ENCODE measurements around the gene ARL4C. TPM values are rescaled to one million over a fixed set of nuclear protein-coding genes. Genes with fewer than 3 reads are reported as not detected.
A peak's percentile ranks its signal among the peaks of the same experiment; 100 is the strongest.

The ARL4C gene
- total RNA-seq, 1 donor = 133 TPM

DNA sequence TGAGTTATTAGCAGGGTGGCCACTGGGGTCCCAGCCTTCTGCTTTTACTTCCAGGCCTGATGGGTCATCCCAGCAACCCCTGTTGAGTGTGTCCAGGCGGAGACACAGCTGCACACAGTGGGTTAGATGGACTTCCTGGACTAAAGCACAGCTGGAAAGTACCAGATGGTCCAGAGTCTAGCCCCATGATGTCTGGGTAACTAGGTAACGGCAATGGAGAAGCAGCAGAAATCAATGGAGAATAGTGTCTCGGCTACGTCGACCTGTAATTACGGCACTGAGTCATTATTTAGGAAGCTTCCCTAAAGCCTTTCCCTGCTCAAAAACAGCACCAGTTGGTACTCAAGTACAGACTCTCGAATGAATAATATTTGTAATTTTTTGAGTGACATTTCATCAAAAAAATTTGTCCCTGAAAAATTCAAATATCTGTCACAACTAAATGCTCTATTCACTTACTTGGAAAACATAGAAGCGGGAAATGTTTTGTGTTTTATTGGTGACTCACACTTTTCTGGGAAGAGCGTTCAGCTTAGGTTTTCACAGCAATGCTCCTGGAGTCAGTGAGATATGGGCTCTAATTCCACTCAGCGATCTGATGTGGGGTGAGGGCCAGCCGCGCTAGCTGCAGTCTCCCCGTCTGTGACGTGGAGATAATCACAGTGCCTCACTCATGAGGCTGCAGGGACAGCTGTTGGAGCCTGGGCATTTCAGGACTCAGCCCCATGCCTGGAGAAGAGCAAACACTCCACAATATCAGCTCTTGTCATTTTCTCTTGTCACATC, 16.2 kb upstream of the ARL4C start:
- TF ChIP-seq, protein P1, sequence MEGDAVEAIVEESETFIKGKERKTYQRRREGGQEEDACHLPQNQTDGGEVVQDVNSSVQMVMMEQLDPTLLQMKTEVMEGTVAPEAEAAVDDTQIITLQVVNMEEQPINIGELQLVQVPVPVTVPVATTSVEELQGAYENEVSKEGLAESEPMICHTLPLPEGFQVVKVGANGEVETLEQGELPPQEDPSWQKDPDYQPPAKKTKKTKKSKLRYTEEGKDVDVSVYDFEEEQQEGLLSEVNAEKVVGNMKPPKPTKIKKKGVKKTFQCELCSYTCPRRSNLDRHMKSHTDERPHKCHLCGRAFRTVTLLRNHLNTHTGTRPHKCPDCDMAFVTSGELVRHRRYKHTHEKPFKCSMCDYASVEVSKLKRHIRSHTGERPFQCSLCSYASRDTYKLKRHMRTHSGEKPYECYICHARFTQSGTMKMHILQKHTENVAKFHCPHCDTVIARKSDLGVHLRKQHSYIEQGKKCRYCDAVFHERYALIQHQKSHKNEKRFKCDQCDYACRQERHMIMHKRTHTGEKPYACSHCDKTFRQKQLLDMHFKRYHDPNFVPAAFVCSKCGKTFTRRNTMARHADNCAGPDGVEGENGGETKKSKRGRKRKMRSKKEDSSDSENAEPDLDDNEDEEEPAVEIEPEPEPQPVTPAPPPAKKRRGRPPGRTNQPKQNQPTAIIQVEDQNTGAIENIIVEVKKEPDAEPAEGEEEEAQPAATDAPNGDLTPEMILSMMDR (IDR thresholded peaks at IDR 0.05; ENCODE audit: extremely low read depth, low read depth, low read length) = no peak
- Histone ChIP-seq H3K27me3 (ENCODE audit: insufficient read depth, low read length) (peaks cover 13% of the 10 kb centered on the region), H3K79me2 (ENCODE audit: insufficient read depth, low read length) (no peaks in the 10 kb centered on the region), H3K4me3 (ENCODE audit: insufficient read depth, low read length) (no peak overlapping the region), H3K4me2 (ENCODE audit: insufficient read depth, low read length) (no peak overlapping the region), H4K20me1 (ENCODE audit: insufficient read depth, low read length) (no peaks in the 10 kb centered on the region), H3K9me3 (ENCODE audit: low read depth, low read length) (no peaks in the 10 kb centered on the region), H3K4me1 (ENCODE audit: insufficient read depth, low read length) (peaks cover 3% of the 10 kb centered on the region), H3K27ac (ENCODE audit: low read depth, low read length) (no peak overlapping the region), H3K36me3 (ENCODE audit: insufficient read depth, low read length) (no peaks in the 10 kb centered on the region), H2AFZ (ENCODE audit: low read length) (no peak overlapping the region)
- no peak for DNase-seq (ENCODE audit: insufficient read length, low spot score, missing footprints)

DNA sequence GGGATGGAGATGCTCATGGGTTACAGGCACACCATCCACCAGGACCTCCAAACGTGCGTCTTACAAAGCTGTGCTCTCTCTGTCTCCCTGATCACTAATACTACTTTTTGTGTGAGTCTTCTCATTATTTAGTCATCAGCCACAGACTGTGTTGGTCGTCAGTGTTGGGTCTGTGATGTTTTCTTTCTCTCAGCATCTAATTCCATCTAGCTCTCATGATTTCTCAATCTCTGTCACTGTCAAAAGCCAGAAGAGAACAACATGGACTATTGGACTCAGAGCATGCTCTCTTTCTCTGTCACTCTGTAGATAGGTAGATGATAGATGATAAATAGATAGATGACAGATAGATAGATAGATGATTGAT, 6.0 kb upstream of the ARL4C start:
- no peaks in the 10 kb centered on the region for H3K9me3 ChIP-seq (ENCODE audit: low read depth, low read length)
- H3K27ac ChIP-seq (ENCODE audit: low read depth, low read length) = no peak overlapping the region
- H3K27me3 ChIP-seq (ENCODE audit: insufficient read depth, low read length) = peaks cover under 1% of the 10 kb centered on the region
- H3K4me3 ChIP-seq (ENCODE audit: insufficient read depth, low read length) = no peak overlapping the region
- H3K79me2 ChIP-seq (ENCODE audit: insufficient read depth, low read length) = no peaks in the 10 kb centered on the region
- no peaks in the 10 kb centered on the region for H4K20me1 ChIP-seq (ENCODE audit: insufficient read depth, low read length)
- TF ChIP-seq, protein P1 (IDR thresholded peaks at IDR 0.05; ENCODE audit: extremely low read depth, low read depth, low read length) = no peak
- peak overlapping the region; percentile 1 for H2AFZ ChIP-seq (ENCODE audit: low read length)
- H3K4me2 ChIP-seq (ENCODE audit: insufficient read depth, low read length) = peak overlapping the region; percentile 38
- DNase-seq (ENCODE audit: insufficient read length, low spot score, missing footprints) = peak; percentile 69
- H3K36me3 ChIP-seq (ENCODE audit: insufficient read depth, low read length) = no peaks in the 10 kb centered on the region
- H3K4me1 ChIP-seq (ENCODE audit: insufficient read depth, low read length) = peaks cover 10% of the 10 kb centered on the region

DNA sequence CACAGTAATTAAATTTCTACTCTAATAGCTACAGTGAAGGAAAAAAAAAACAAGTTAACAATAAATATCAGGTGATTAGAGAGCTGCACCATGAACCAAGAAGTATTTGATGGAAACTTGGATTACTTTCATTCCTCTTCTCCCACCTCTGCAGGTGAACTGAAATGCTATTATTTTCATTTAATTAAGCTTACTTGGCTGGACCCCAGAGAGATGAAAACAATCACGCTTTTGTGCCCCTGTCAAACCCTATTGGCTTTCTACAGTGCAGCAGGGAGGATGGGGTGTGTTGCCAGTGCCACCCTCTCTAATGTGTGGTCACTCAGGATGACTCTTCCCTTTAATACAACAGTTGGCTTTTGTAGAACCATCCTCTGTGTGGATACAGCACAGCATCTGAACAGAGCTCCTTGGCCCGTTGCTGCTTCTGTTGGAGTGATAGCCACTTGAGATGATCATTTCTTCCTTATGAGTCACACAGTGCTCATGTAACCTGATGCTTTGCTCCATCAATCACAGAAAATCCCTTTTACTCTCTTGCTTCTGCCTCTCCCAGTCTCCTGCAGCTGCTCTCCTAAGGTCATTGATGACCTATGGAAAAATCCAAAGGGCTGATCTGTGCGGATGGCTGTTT, 5.5 kb upstream of the ARL4C start:
- no peaks in the 10 kb centered on the region for H3K9me3 ChIP-seq (ENCODE audit: low read depth, low read length)
- TF ChIP-seq, protein P1 (IDR thresholded peaks at IDR 0.05; ENCODE audit: extremely low read depth, low read depth, low read length) = no peak
- no peaks in the 10 kb centered on the region for H3K27me3 ChIP-seq (ENCODE audit: insufficient read depth, low read length)
- no peaks in the 10 kb centered on the region for H3K36me3 ChIP-seq (ENCODE audit: insufficient read depth, low read length)
- H3K27ac ChIP-seq (ENCODE audit: low read depth, low read length) = no peak overlapping the region
- peak overlapping the region; percentile 1 for H2AFZ ChIP-seq (ENCODE audit: low read length)
- H3K4me2 ChIP-seq (ENCODE audit: insufficient read depth, low read length) = peak overlapping the region; percentile 38
- H3K79me2 ChIP-seq (ENCODE audit: insufficient read depth, low read length) = no peaks in the 10 kb centered on the region
- H3K4me3 ChIP-seq (ENCODE audit: insufficient read depth, low read length) = no peak overlapping the region
- H4K20me1 ChIP-seq (ENCODE audit: insufficient read depth, low read length) = no peaks in the 10 kb centered on the region
- no peak for DNase-seq (ENCODE audit: insufficient read length, low spot score, missing footprints)
- H3K4me1 ChIP-seq (ENCODE audit: insufficient read depth, low read length) = peaks cover 10% of the 10 kb centered on the region

DNA sequence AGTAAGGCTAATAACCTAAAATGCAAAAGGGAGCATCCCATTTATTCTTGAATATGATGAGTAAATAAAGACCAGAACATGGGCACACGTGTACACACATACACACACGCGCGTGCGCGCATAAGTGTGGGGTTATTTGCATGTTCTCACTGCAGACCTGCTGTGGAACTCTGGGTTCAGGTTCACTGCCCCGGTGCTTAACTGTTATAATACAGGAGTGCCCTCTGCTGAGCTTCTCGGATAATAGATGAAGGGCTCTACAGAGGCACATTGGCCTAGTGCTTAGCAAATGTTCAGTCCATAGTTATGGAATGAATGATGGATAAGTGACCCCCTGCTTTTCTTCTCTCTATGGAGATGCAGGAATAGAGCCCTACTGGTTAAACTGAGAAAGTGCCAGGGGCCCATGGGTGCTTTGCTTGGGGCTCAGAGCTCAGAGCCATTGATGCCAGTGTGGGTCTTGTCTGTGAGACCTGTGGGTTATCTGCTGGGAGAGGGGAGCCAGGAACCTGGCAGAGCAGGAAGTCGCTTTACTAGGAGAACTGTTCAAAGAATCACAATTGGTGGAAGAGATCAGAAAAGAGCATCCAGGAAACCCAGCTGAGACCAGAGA, 3.6 kb upstream of the ARL4C start:
- no peaks in the 10 kb centered on the region for H3K9me3 ChIP-seq (ENCODE audit: low read depth, low read length)
- H3K4me2 ChIP-seq (ENCODE audit: insufficient read depth, low read length) = no peak overlapping the region
- H4K20me1 ChIP-seq (ENCODE audit: insufficient read depth, low read length) = peaks cover 8% of the 10 kb centered on the region
- H3K79me2 ChIP-seq (ENCODE audit: insufficient read depth, low read length) = peaks cover 8% of the 10 kb centered on the region
- H3K36me3 ChIP-seq (ENCODE audit: insufficient read depth, low read length) = no peaks in the 10 kb centered on the region
- H3K27ac ChIP-seq (ENCODE audit: low read depth, low read length) = no peak overlapping the region
- no peak overlapping the region for H2AFZ ChIP-seq (ENCODE audit: low read length)
- DNase-seq (ENCODE audit: insufficient read length, low spot score, missing footprints) = peak; percentile 68
- TF ChIP-seq, protein P1 (IDR thresholded peaks at IDR 0.05; ENCODE audit: extremely low read depth, low read depth, low read length) = peak; percentile 77
- no peak overlapping the region for H3K4me3 ChIP-seq (ENCODE audit: insufficient read depth, low read length)
- H3K27me3 ChIP-seq (ENCODE audit: insufficient read depth, low read length) = no peaks in the 10 kb centered on the region
- H3K4me1 ChIP-seq (ENCODE audit: insufficient read depth, low read length) = peaks cover 10% of the 10 kb centered on the region
